RWPE2 (cell line): ENCODE measurements around the gene HCFC1R1.
A peak's percentile ranks its signal among the peaks of the same experiment; 100 is the strongest.

ENCODE experiments used
- ATAC-seq: fragments of 200-7000 bp; cut with Tn5 transposase; 3 replicates; pipeline ENCODE4 v1.9.1; 2021; ENCODE audit warnings: low read depth
- DNase-seq: peaks from one replicate; pipeline ENCODE4 v3.0.0-alpha.2; 2020; ENCODE audit warnings: low spot score
- H3K27ac ChIP-seq: fragments of 450-650 bp; 2 replicates; pipeline ENCODE4 v1.5.1; 2017; ENCODE audit warnings: mild to moderate bottlenecking; ENCODE audit not compliant: poor library complexity, severe bottlenecking
- H3K27me3 ChIP-seq: fragments of 250-450 bp; sonication (Bioruptor Pico); 2 replicates; pipeline ENCODE4 v1.5.1; 2021; ENCODE audit warnings: mild to moderate bottlenecking, moderate library complexity; ENCODE audit not compliant: insufficient read depth, poor library complexity, severe bottlenecking
- H3K36me3 ChIP-seq: fragments of 250-450 bp; sonication (Bioruptor Pico); 2 replicates; pipeline ENCODE4 v1.5.1; 2020; ENCODE audit warnings: low read depth, mild to moderate bottlenecking, moderate library complexity
- H3K4me1 ChIP-seq: fragments of 250-450 bp; sonication (Bioruptor Pico); 2 replicates; pipeline ENCODE4 v1.5.1; 2021; ENCODE audit warnings: mild to moderate bottlenecking, moderate library complexity; ENCODE audit not compliant: insufficient read depth, poor library complexity, severe bottlenecking
- H3K4me3 ChIP-seq: fragments of 250-450 bp; sonication (Bioruptor Pico); 2 replicates; pipeline ENCODE4 v1.5.1; 2021; ENCODE audit warnings: mild to moderate bottlenecking, moderate library complexity; ENCODE audit not compliant: severe bottlenecking
- H3K9me3 ChIP-seq: fragments of 250-450 bp; sonication (Bioruptor Pico); 2 replicates; pipeline ENCODE4 v1.5.1; 2021; ENCODE audit warnings: mild to moderate bottlenecking, moderate library complexity; ENCODE audit not compliant: severe bottlenecking
- CTCF ChIP-seq: fragments of 450-650 bp; IDR thresholded peaks from one replicate; pipeline ENCODE4 v1.5.1; 2017; ENCODE audit warnings: mild to moderate bottlenecking, moderate library complexity; ENCODE audit not compliant: poor library complexity, severe bottlenecking

Gene HCFC1R1

GRCh38 chr16:2992383-2993081, 31.2 kb downstream of the HCFC1R1 start:
- peaks cover 36% of the 10 kb centered on the region for H3K4me1 ChIP-seq
- TF ChIP-seq CTCF = no peak
- H3K36me3 ChIP-seq = no peaks in the 10 kb centered on the region
- no peaks in the 10 kb centered on the region for H3K9me3 ChIP-seq
- DNase-seq (no peak), ATAC-seq (peak; percentile 58)
- H3K27ac ChIP-seq = peak overlapping the region; percentile 72
- H3K4me3 ChIP-seq = no peak overlapping the region
- H3K27me3 ChIP-seq = no peaks in the 10 kb centered on the region

DNA sequence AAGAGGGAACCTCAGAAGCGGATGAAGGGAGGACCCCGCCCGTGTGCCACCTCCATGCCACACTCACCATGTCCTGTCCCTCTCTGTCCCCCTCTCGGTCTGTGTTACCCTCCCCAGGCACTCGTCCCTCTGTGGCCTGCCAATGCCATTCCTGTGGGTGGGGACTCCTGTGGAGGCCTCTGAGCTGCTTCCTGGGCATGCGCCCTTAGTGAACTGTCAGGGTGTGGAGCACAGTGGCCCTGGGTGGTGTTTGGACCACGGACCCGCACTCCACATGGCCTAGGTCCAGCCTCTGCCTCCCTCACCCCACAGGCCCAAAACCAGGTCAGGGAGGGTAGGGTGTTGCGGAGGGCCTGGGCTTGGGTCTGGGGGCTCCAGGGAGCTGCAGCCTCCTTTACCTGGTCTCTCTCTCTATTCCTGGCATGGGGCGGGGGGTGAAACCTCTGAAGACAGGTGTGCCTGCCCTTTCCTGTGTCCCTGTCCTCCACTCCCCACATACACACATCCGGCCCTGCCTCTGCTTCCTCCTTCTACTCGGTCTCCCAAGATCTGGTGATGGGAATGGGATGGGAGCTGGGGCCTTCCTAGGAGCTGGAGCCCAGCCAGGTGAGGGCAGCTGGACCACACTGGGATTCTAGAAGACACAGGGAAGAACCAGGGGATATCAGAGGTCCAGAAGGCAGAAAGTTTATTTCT, 32.0 kb downstream of the HCFC1R1 start:
- Histone ChIP-seq H3K4me3 (peak overlapping the region; percentile 8), H3K36me3 (no peaks in the 10 kb centered on the region), H3K27ac (peak overlapping the region; percentile 72), H3K4me1 (peaks cover 36% of the 10 kb centered on the region), H3K9me3 (no peaks in the 10 kb centered on the region), H3K27me3 (no peaks in the 10 kb centered on the region)
- DNase-seq (no peak), ATAC-seq (no peak)
- no peak for TF ChIP-seq CTCF

DNA sequence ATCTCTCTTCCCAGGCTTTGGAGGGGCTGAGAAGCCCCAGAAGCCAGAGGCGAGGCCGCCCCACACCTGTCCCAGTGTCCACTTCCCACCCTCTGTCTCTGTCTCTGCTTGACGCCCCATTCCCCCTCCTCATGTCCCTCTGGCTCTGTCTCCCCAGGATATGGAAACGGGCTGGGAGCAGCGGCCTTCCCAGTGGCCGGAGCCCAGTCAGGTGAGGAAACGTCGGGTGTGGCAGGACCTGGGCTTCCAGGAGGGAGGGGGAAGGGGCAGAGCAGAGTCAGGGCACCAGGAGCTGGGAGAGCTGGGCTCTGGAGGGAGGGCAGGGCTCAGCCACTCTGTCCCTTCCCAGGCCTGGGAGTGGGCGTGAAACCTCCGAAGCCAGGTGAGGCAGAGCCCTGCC, 32.9 kb downstream of the HCFC1R1 start:
- TF ChIP-seq CTCF = no peak
- Histone ChIP-seq H3K4me1 (peaks cover 35% of the 10 kb centered on the region), H3K27me3 (no peaks in the 10 kb centered on the region), H3K36me3 (no peaks in the 10 kb centered on the region), H3K9me3 (no peaks in the 10 kb centered on the region), H3K27ac (peak overlapping the region; percentile 72), H3K4me3 (peak overlapping the region; percentile 8)
- DNase-seq (no peak), ATAC-seq (peak; percentile 58)

DNA sequence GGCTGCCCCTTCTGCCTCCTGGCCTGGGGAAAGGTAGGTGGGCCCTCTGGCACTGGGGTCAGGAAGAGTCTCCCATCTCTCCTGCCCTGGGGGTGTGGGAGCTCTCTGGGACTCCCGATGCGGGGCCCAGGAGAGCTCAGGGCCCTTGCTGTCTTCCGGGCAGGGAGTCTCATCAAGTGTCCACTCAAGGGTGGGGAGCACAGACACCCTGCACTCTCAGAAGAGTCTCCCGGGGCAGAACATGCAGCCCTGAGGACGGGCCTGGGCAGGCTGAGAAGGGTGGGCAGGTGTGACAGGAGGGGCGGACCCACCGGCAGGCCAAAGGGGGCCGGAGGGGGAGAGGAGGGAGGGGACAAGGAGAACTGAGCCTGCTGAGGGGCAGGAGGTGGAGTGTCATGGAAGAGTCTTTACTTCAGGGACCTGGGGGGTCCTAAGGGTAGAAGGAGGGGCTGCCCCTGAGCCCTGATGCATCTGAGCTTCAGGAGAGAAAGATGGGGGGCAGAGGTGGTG, 35.1 kb downstream of the HCFC1R1 start:
- no peak overlapping the region for H3K4me3 ChIP-seq
- H3K27ac ChIP-seq = no peak overlapping the region
- no peak for TF ChIP-seq CTCF
- no peaks in the 10 kb centered on the region for H3K9me3 ChIP-seq
- DNase-seq = no peak
- no peak for ATAC-seq
- H3K27me3 ChIP-seq = no peaks in the 10 kb centered on the region
- H3K4me1 ChIP-seq = peaks cover 32% of the 10 kb centered on the region
- H3K36me3 ChIP-seq = no peaks in the 10 kb centered on the region

GRCh38 chr16:2987833-2988232, 35.9 kb downstream of the HCFC1R1 start:
- DNase-seq = no peak

More at GRCh38 chr16:2987833-2988232, 35.9 kb downstream of the HCFC1R1 start:
- H3K9me3 ChIP-seq = no peaks in the 10 kb centered on the region
- TF ChIP-seq CTCF = no peak
- H3K27me3 ChIP-seq = no peaks in the 10 kb centered on the region
- peaks cover 31% of the 10 kb centered on the region for H3K4me1 ChIP-seq
- no peak overlapping the region for H3K27ac ChIP-seq
- no peaks in the 10 kb centered on the region for H3K36me3 ChIP-seq
- H3K4me3 ChIP-seq = no peak overlapping the region
- ATAC-seq = no peak
